IMR-90 (cell line): ENCODE results near the gene NUB1. TPM values are rescaled to one million over a fixed set of nuclear protein-coding genes. Genes with fewer than 3 reads are reported as not detected.

ENCODE experiments used
- MAFK ChIP-seq: IDR thresholded peaks from 2 replicates; pipeline ENCODE4 v1.6.1; 2012; ENCODE audit warnings: low read depth, low read length, improper control_type of control experiment
- NFE2L2 ChIP-seq: fragments of 150-350 bp; IDR thresholded peaks from 2 replicates; pipeline ENCODE4 v1.6.1; 2016; ENCODE audit warnings: low read depth, mild to moderate bottlenecking, low read length
- RCOR1 ChIP-seq: IDR thresholded peaks from 2 replicates; pipeline ENCODE4 v1.6.1; 2012; ENCODE audit warnings: mild to moderate bottlenecking, low read length, improper control_type of control experiment; ENCODE audit not compliant: insufficient replicate concordance
- SMC3 ChIP-seq: fragments of 150-350 bp; IDR thresholded peaks from 2 replicates; pipeline ENCODE4 v1.6.1; 2016; ENCODE audit warnings: low read depth, mild to moderate bottlenecking, antibody characterized with exemption, low read length, moderate library complexity
- polyA plus RNA-seq, 3 experiments: library from polyadenylated mRNA; depleted of rRNA; stranded (reverse); fragments of >200 nt; gene quantifications; 2 replicates each; pipeline ENCODE4 v1.2.3, GENCODE V29; 2012; ENCODE audit warnings: low replicate concordance in 1 of 3
- total RNA-seq: library from RNA; depleted of rRNA; stranded (reverse); fragments of >200 nt; gene quantifications from 2 replicates; pipeline ENCODE4 v1.2.3, GENCODE V29; 2012
- TF ChIP-seq, protein P1 (sequence below): conservative IDR thresholded peaks from 2 replicates; pipeline ENCODE4 v1.5.1; 2012; ENCODE audit warnings: mild to moderate bottlenecking, low read depth, low read length, improper control_type of control experiment

Gene NUB1
- total and polyA plus RNA-seq, 2 of the 4 experiments (the other 2 are of a cell fraction), result 20.1 to 29.7 TPM

DNA sequence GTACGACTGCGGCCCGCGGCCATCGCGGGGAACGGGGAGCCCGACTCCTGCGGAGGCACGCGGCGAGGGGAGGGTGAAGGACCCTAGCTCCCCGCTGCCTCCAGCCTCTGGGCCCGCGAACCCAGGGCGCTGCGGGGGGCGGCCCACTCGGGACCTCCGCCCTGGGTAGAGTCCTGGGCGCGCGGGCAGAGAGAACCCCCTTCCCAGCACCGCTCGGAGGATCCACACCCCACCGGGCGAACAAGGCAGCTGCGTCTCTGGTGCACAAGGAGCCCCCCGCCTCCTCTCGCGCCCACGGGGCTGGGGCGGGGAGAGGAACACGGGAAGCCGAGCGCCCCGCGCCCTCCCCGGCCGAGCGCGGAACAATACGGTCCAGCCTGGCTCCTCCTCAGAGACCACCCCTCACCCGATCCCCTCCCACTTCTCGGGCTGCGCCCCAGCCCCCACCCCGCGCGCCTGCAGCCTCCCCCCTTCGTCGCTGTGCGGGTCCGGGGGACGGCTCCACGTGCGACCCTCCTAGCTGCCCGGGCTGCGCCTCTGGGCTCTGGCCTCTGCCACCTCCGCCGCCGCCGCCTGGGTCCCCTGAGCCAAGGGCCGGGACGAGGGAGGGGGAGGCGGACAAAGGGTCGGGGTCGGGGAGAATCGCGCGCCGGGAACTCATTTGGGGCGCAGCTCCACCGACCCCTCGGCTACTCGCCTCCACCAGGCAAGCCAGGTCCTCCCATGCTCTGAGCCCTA is 68.2 kb downstream of the NUB1 start, which contains the start of gene WDR86 (continued):
- TF ChIP-seq, protein P1, sequence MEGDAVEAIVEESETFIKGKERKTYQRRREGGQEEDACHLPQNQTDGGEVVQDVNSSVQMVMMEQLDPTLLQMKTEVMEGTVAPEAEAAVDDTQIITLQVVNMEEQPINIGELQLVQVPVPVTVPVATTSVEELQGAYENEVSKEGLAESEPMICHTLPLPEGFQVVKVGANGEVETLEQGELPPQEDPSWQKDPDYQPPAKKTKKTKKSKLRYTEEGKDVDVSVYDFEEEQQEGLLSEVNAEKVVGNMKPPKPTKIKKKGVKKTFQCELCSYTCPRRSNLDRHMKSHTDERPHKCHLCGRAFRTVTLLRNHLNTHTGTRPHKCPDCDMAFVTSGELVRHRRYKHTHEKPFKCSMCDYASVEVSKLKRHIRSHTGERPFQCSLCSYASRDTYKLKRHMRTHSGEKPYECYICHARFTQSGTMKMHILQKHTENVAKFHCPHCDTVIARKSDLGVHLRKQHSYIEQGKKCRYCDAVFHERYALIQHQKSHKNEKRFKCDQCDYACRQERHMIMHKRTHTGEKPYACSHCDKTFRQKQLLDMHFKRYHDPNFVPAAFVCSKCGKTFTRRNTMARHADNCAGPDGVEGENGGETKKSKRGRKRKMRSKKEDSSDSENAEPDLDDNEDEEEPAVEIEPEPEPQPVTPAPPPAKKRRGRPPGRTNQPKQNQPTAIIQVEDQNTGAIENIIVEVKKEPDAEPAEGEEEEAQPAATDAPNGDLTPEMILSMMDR, result no peak
- TF ChIP-seq MAFK (no peak), RCOR1 (no peak), NFE2L2 (no peak), SMC3 (no peak)
